NT2/D1 (cell line): Measurements from ENCODE around the gene PLXNA2.

ENCODE experiments used
- DNase-seq: peaks from one replicate; pipeline ENCODE4 v3.0.0-alpha.2; 2011; ENCODE audit warnings: low read depth, low spot score
- H3K27me3 ChIP-seq: 2 replicates; pipeline ENCODE4 v1.6.0; 2011; ENCODE audit warnings: mild to moderate bottlenecking; ENCODE audit not compliant: insufficient read length, insufficient read depth
- H3K36me3 ChIP-seq: 2 replicates; pipeline ENCODE4 v1.6.1; 2011; ENCODE audit warnings: mild to moderate bottlenecking, low read length, mixed read lengths; ENCODE audit not compliant: insufficient read depth, insufficient read length
- H3K4me1 ChIP-seq: 2 replicates; pipeline ENCODE4 v1.5.1; 2011; ENCODE audit not compliant: insufficient read depth, insufficient read length
- H3K4me3 ChIP-seq: 2 replicates; pipeline ENCODE4 v1.5.1; 2011; ENCODE audit warnings: low read depth; ENCODE audit not compliant: insufficient read length
- H3K9ac ChIP-seq: 2 replicates; pipeline ENCODE4 v1.6.0; 2011; ENCODE audit warnings: low read depth; ENCODE audit not compliant: insufficient read length
- H3K9me3 ChIP-seq: 2 replicates; pipeline ENCODE4 v1.5.1; 2011; ENCODE audit warnings: mild to moderate bottlenecking, low read length; ENCODE audit not compliant: insufficient read depth
- SUZ12 ChIP-seq: IDR thresholded peaks from 2 replicates; pipeline ENCODE4 v1.6.1; 2011; ENCODE audit not compliant: insufficient read length, insufficient read depth; ENCODE audit errors: extremely low read depth
- YY1 ChIP-seq: IDR thresholded peaks from 2 replicates; pipeline ENCODE4 v1.6.1; 2011; ENCODE audit not compliant: insufficient read length, insufficient read depth
- ZNF274 ChIP-seq: IDR thresholded peaks from 2 replicates; pipeline ENCODE4 v1.6.1; 2011; ENCODE audit warnings: mild to moderate bottlenecking, low read depth, low read length

The PLXNA2 gene

DNA sequence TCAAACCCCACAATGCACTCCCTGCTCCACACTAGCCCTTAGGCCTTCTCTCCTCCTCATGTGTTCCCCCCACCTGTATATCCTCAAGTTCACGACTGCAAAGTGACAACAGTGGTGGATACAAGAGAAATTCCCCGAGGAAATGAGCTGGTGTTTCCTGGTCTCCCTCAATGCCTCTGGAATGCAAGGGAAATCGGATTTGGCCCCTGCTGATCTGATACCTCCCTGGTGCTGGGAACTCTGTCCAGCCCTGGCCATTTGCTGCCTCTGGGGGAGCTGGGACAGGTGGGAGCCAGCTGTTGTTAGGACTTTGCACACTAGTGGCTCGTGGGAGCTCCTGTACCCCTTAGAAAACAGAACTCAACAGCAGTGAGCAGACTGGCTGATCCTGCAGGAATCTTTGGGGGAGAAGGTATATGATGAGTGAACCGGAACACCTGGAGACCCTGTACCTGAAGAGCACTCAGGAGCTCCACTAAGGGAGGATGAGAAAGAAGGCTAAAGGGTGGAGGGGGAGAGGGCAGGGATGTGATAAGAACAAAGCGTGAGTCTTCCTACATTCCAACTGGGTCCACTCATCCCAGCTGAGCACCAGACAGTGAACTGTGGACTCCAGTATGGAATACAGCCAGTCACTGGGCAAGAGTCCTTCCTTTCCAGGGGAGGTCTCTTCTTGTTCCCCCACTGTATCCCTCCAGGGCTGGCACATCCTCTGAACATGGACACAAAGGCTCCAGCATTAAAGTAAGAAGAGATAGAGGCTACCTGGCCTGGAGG lies 69.3 kb downstream of the PLXNA2 start:
- DNase-seq, result no peak
- H3K9ac ChIP-seq, result no peak overlapping the region
- no peaks in the 10 kb centered on the region for H3K9me3 ChIP-seq
- peaks cover 5% of the 10 kb centered on the region for H3K36me3 ChIP-seq
- H3K4me1 ChIP-seq, result peaks cover 20% of the 10 kb centered on the region
- no peak overlapping the region for H3K4me3 ChIP-seq
- H3K27me3 ChIP-seq, result no peaks in the 10 kb centered on the region
- TF ChIP-seq SUZ12 (no peak), ZNF274 (no peak)

DNA sequence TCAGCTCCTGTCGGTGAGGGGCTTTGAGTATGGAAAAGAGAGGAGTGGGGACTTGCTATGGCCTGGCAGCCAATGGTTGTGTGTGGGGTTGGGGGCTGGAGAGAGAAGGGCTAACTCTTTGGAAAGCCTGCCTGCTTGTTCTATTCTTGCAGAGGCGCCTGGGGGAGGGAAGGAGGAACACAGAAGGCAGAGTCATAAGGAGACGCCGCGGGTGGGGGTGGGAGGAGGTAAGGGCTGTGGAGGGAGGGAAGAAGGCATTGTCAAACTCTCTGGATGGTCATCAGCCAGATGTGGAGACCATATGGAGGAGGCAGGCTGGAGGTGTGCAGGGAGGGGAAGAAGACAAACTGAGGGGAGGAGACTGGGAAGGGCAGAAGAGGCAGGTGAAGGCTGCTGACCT lies 70.0 kb downstream of the PLXNA2 start:
- H3K9me3 ChIP-seq, result no peaks in the 10 kb centered on the region
- H3K36me3 ChIP-seq, result peaks cover 8% of the 10 kb centered on the region
- H3K27me3 ChIP-seq, result no peaks in the 10 kb centered on the region
- no peak for DNase-seq
- TF ChIP-seq YY1 (no peak), ZNF274 (no peak), SUZ12 (no peak)
- no peak overlapping the region for H3K4me3 ChIP-seq
- peaks cover 18% of the 10 kb centered on the region for H3K4me1 ChIP-seq
- H3K9ac ChIP-seq, result no peak overlapping the region

DNA sequence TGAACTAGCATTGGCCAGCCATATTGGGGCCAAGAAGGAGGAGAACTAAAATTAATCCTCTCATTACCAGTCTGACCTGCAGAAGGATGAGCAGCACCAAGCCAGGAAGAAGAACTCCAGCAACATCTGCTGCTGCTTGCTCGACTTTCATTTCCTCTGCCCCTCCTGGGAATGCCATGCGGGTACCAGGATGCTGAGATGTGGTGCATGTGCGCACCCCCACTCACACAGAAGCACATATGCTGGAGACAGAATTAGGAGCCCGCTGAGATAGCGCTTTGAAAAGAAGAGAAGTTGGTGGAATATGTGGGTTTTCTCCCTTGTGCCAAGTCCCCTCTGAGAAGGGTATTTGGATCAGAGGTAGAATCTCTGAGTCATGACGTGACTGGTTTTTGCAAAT lies 70.4 kb downstream of the PLXNA2 start:
- Histone ChIP-seq H3K9me3 (no peaks in the 10 kb centered on the region), H3K4me1 (peaks cover 14% of the 10 kb centered on the region), H3K9ac (no peak overlapping the region), H3K27me3 (no peaks in the 10 kb centered on the region), H3K36me3 (peaks cover 8% of the 10 kb centered on the region), H3K4me3 (no peak overlapping the region)
- TF ChIP-seq ZNF274 (no peak), YY1 (no peak), SUZ12 (no peak)
- no peak for DNase-seq

DNA sequence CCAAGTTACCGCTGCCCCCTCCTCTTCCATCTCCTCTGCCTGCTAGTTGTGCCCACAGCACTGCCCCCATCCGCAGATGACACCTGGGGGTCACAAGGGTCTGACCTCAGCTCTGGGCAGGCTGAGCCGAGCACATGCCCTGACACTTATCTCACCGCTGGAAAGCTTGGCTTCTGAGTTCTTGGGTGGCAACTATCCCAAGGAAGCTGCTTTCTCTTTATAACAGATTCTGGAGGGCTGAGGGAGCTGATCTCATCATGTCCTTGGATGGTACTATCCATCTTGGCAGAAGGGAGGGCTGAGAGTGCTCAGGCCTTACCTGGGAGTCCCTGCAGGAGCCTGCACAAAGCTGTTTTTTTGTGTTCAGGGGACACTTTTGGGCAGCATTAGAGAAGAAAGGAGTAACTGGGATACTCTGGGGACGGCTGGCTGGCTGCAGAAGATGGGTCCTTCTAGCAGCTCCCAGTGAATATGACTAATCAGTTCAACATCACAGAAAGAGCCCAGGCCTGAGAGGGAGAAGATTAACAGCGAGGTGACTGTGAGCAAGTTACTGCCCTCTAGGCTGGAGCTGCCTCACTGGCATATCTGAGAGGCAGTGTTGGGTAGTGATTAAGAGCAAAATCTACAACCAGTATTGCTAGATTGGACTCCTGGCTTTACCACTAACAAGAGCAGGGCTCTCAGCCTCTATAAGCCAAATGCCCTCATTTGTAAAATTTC lies 71.6 kb downstream of the PLXNA2 start:
- Histone ChIP-seq H3K36me3 (peaks cover 8% of the 10 kb centered on the region), H3K4me1 (peaks cover 9% of the 10 kb centered on the region), H3K9ac (no peak overlapping the region), H3K4me3 (no peak overlapping the region), H3K9me3 (no peaks in the 10 kb centered on the region), H3K27me3 (no peaks in the 10 kb centered on the region)
- DNase-seq, result no peak
- TF ChIP-seq ZNF274 (no peak), SUZ12 (no peak), YY1 (no peak)

DNA sequence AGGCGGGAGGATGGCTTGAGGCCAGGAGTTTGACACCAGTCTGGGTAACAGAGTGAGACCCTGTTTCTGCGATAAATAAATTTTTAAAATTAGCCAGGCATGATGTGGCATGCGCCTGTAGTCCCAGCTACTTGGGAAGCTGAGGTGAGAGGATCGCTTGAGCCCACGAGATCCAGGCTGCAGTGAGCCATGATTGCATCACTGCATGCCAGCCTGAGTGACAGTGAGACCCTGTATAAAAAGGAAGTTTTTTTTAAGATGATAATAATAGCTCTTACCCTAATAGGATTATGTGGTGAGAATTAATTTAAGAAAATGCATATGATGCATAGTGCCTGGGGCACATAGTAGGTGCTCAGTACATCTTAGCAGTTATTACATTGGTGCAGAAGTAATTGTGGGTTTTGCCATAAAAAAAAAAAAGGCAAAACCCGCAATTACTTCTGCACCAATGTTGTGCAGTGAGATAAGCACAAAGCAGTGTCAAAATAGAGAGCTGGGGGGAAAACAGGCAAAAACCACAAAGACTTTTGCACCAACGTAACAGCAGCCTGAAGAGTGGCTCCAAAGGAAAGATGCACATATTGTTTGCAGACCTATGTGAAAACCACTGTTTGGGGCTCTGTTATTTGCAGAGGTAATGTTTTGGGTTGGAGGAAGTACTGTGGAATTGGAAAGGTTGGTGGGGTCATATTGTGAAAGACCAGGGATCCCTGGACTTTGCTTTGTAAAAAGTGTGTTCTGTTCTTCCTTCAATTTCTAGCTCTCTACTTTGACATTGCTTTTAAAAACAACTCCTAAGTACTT lies 72.4 kb downstream of the PLXNA2 start:
- H3K36me3 ChIP-seq, result peaks cover 8% of the 10 kb centered on the region
- no peak overlapping the region for H3K9ac ChIP-seq
- TF ChIP-seq ZNF274 (no peak), YY1 (no peak), SUZ12 (no peak)
- no peak for DNase-seq
- no peaks in the 10 kb centered on the region for H3K9me3 ChIP-seq
- no peak overlapping the region for H3K4me3 ChIP-seq
- no peaks in the 10 kb centered on the region for H3K27me3 ChIP-seq
- peaks cover 6% of the 10 kb centered on the region for H3K4me1 ChIP-seq

DNA sequence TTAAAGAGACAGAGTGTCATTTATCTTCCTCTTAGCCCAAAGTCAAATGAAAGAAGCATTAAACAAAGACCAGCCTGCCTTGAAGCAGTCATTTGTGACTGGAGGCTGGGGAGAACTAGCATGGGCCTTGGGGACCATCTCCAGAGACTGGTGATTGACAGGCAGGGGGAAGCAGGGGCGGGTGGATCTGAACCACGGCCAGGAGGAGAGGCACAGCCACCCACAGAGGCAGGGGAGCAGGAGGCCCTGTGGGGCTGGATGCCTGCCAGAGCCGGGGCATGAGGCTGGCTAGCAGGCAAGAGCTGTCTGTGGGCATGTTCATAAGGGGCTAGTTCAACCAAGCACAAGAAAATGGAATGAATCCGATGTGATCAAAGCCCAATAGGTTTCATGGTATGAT lies 73.9 kb downstream of the PLXNA2 start:
- peaks cover 9% of the 10 kb centered on the region for H3K4me1 ChIP-seq
- no peak overlapping the region for H3K4me3 ChIP-seq
- no peak overlapping the region for H3K9ac ChIP-seq
- TF ChIP-seq SUZ12 (no peak), ZNF274 (no peak), YY1 (no peak)
- no peak for DNase-seq
- H3K27me3 ChIP-seq, result no peaks in the 10 kb centered on the region
- H3K36me3 ChIP-seq, result peaks cover 8% of the 10 kb centered on the region
- H3K9me3 ChIP-seq, result no peaks in the 10 kb centered on the region
